ENCODE results near the gene ISLR2.

GRCh38 chr15:74157868-74158827 lies 27.8 kb downstream of the ISLR2 start:
- TF ChIP-seq CTCF (IDR thresholded peaks at IDR 0.05) (no peak), EZH2phosphoT487 (IDR thresholded peaks at IDR 0.05) (no peak), EZH2 (IDR thresholded peaks at IDR 0.05) (no peak)

Data from neural progenitor cell (in vitro differentiated cells).